SJSA1 (cell line): ENCODE results near the gene ARID3C. TPM values are rescaled to one million over a fixed set of nuclear protein-coding genes. Genes with fewer than 3 reads are reported as not detected.

Experiments used
- DNase-seq, 2 experiments: peaks; one replicate each; pipeline ENCODE4 v3.0.0-alpha.2; 2015 to 2020; ENCODE audit warnings: low spot score in 2 of 2, low read depth in 1 of 2
- H3K27ac ChIP-seq: fragments of 250-450 bp; sonication (Bioruptor Pico); 2 replicates; pipeline ENCODE4 v1.5.1; 2020; ENCODE audit warnings: mild to moderate bottlenecking, moderate library complexity
- H3K27me3 ChIP-seq: fragments of 250-450 bp; sonication (Bioruptor Pico); replicated peaks from 2 replicates; pipeline ENCODE4 v1.5.1; 2020; ENCODE audit warnings: mild to moderate bottlenecking, moderate library complexity
- H3K36me3 ChIP-seq: fragments of 250-450 bp; sonication (Bioruptor Pico); 2 replicates; pipeline ENCODE4 v1.5.1; 2020; ENCODE audit warnings: mild to moderate bottlenecking
- H3K4me1 ChIP-seq: fragments of 250-450 bp; sonication (Bioruptor Pico); replicated peaks from 2 replicates; pipeline ENCODE4 v1.6.1; 2021; ENCODE audit warnings: mild to moderate bottlenecking
- H3K4me3 ChIP-seq: fragments of 250-450 bp; sonication (Bioruptor Pico); 2 replicates; pipeline ENCODE4 v1.5.1; 2020; ENCODE audit warnings: mild to moderate bottlenecking
- H3K9me3 ChIP-seq: fragments of 250-450 bp; sonication (Bioruptor Pico); replicated peaks from 2 replicates; pipeline ENCODE4 v1.5.1; 2020; ENCODE audit warnings: mild to moderate bottlenecking
- total RNA-seq: library from RNA; depleted of rRNA; stranded (reverse); fragments of >200 nt; shearing (Covaris generic); gene quantifications from 2 replicates; pipeline ENCODE4 v1.2.3, GENCODE V29; 2014

The ARID3C gene
- total RNA-seq, 1 experiment from 2014 or later: not detected

- H3K9me3 ChIP-seq: no peaks in the 10 kb centered on the region
- no peak overlapping the region for H3K4me3 ChIP-seq
- 0 out of 2 replicates have a peak, but pooled peaks cover 3% of the 10 kb centered on the region for H3K4me1 ChIP-seq
- H3K27ac ChIP-seq: no peak overlapping the region
- H3K36me3 ChIP-seq: no peaks in the 10 kb centered on the region
- no peak for DNase-seq
- peaks cover 27% of the 10 kb centered on the region for H3K27me3 ChIP-seq
Measured at GRCh38 chr9:34629491-34629808, 584 bp upstream of the ARID3C start.

DNA sequence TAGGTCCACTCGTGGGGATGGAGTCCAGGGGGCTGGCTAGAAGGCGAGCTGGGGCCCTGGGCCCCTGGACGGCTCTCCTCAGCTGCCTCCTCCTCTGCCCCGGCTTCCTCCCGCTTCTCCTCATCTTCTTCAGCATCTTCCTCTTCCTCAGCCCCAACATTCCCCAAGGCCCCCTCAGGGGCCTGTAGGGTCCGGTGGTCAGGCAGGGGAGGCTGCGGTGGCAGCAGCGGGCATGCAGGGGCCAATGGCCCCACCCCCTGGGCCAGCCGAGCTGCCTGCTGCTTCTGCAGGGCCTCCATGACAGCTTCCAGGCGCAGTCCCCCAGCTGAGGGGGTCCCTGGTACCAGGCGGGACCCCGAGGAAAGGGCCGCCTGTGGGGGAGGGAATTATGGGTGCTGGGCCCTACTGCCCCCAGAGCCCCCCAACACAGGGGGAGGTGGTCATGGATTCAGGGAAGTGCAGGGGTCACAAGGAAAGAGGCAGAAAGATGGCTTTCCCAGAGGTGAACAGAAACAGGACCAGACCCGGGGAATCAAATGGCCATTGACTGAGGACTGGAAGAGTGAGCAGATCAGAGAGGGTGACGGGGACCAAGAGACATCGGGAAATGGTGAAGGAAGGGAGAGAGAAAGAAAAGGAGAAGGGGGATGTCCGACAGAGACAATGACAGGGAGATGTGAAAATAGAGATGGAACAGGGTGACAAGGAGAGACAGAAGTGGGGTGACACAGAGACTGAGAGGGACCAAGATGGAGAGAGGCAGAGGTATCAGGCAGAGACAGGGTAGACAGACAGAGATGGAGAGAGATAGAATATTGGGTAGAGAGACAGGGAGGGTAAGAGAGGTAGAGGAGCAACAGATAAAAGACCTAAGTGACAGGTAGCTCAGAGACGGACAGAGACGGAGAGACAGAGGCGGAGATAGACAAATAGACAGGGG is 880 bp downstream of the ARID3C start:
- Histone ChIP-seq H3K9me3 (no peaks in the 10 kb centered on the region), H3K27ac (no peak overlapping the region), H3K4me1 (0 out of 2 replicates have a peak, but pooled peaks cover 3% of the 10 kb centered on the region), H3K27me3 (peaks cover 27% of the 10 kb centered on the region), H3K4me3 (no peak overlapping the region), H3K36me3 (no peaks in the 10 kb centered on the region)
- DNase-seq: no peak

- no peak for DNase-seq
- H3K4me3 ChIP-seq: no peak overlapping the region
- H3K9me3 ChIP-seq: no peaks in the 10 kb centered on the region
- H3K4me1 ChIP-seq: 0 out of 2 replicates have a peak, but pooled peaks cover 3% of the 10 kb centered on the region
- H3K27me3 ChIP-seq: peaks cover 27% of the 10 kb centered on the region
- peaks cover 1% of the 10 kb centered on the region; the same call in 1 of the 2 replicates for H3K36me3 ChIP-seq
- no peak overlapping the region for H3K27ac ChIP-seq
Measured at GRCh38 chr9:34625186-34625486, 3.7 kb downstream of the ARID3C start.

- no peak overlapping the region for H3K4me3 ChIP-seq
- H3K27me3 ChIP-seq: peaks cover 26% of the 10 kb centered on the region
- H3K36me3 ChIP-seq: peaks cover 3% of the 10 kb centered on the region; the same call in 1 of the 2 replicates
- no peaks in the 10 kb centered on the region for H3K9me3 ChIP-seq
- no peak for DNase-seq
- H3K4me1 ChIP-seq: 0 out of 2 replicates have a peak, but pooled peaks cover 3% of the 10 kb centered on the region
- H3K27ac ChIP-seq: no peak overlapping the region
Measured at GRCh38 chr9:34624475-34625185, 4.2 kb downstream of the ARID3C start.

DNA sequence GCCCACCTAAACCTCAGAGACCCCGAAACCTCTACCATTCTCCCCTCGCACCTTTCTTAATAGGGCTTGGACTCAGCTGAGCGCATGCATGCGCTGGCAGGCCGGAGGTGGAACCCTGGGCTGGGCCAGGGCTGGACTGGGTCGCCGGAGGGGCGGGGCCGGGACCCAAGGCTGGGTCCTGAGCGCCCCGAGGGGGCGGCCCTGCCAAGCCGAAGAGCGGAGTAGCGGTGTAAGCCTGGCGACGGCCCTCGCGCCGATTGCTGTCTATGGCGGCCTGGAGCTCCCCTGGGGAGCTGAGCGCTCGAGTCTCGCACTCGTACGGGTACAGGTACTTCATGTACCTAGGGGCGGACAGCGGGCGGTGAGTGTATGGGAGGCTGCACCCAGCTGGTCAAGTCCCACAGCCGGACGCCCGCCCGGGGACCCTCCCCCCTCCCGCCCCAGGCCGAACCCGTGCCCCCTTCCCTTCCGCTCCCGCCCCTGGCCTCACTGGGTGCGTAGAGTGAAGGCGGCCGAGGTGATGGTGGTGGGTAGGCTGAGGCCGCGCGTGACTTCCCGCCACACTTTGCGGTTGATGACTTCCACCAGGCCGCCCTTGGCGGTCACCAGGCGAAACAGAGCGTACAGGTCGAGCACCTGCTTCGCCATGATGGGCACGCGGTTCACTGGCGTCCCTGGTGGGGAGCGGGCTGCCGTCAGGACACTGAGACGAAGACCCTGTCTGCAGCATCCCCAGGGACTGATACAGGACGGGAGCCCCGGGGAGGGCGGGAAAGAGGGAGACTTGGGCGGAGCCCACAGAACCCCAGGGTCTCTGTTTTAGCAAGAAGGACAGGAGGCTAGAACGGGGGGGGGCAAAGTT is 5.3 kb downstream of the ARID3C start:
- H3K9me3 ChIP-seq: no peaks in the 10 kb centered on the region
- H3K4me1 ChIP-seq: 0 out of 2 replicates have a peak, but pooled peaks cover 5% of the 10 kb centered on the region
- peaks cover 3% of the 10 kb centered on the region; the same call in 1 of the 2 replicates for H3K36me3 ChIP-seq
- no peak overlapping the region for H3K4me3 ChIP-seq
- no peak overlapping the region for H3K27ac ChIP-seq
- peaks cover 16% of the 10 kb centered on the region for H3K27me3 ChIP-seq
- no peak for DNase-seq

DNA sequence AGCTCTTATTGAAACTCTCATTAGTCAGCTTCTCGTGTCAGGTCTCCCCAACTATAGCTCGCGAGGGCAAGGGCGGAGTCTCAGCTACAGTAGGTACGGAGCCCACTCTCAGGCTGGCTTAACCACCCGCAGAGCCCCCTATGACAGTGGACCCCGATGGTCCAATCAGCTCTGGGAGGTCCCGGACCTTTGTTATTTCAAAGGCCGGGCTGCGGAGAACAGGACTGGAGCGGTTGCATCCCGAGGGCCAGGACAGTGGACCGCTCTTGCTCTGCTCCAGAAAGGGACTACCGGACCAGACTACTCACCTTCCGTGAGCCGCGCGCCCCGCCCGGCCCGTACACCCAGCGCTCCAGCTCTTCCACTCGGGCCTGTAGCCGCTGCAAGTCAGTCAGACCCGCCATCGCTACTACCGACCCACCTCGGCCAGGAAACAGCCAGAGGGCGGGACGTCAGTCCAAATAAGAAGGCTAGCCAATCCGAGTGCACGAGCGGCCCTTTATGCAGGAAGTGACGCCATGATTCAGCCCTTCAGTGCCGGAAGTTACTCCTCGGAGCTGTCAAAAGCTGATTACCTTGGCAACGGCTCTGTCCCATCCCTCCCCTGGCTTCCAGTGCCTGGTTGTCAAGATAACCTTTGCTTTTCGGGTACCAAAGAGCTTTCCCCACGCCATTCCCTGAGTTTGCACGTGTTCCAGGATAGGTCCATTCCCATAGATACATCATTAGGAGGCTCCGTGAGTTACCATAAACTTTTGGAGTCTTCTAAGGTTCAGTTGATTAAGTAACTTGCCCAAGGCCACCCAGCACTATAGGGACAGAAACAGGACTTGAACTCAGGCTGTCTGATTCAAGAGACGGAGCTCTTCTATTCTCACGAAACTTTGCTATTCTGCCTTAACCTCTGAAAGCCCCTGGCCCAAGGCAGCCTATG is 8.5 kb downstream of the ARID3C start, which contains the start of gene DCTN3:
DCTN3 (minus strand) TSS at position 435 of the 934 bp plus-strand sequence; CDS start at position 404, 31 bp downstream.
- Histone ChIP-seq H3K36me3 (peaks cover 7% of the 10 kb centered on the region), H3K27ac (peak within 1 kb of the TSS; percentile 16; the same call in 1 of the 2 replicates), H3K9me3 (no peaks in the 10 kb centered on the region), H3K27me3 (no peaks in the 10 kb centered on the region), H3K4me1 (0 out of 2 replicates have a peak, but pooled peaks cover 3% of the 10 kb centered on the region), H3K4me3 (peak within 1 kb of the TSS; percentile 67)
- DNase-seq: peak; percentile 61 to 86

DNA sequence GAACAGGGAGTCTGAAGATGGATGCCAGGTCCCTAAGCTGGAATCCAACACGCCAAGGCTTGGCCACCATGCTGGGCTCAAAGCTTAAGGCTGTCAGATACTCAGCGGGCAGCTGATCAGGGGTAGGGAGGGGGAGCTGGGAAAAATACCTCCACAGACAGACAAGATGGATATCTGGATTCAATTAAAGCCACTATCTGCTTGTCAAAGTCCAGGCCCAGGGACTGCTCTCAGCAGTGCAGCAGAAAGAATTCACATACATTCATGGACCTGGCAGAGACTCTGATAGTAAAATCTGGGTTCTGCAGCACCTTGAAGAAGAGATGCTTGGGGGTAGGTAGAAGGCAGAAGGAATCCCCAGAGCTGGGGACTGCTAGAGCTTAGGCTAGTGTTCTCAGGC is 13.7 kb downstream of the ARID3C start:
- Histone ChIP-seq H3K27me3 (no peaks in the 10 kb centered on the region), H3K27ac (no peak overlapping the region), H3K4me3 (no peak overlapping the region), H3K36me3 (peaks cover 5% of the 10 kb centered on the region), H3K4me1 (peaks cover 16% of the 10 kb centered on the region), H3K9me3 (no peaks in the 10 kb centered on the region)
- no peak for DNase-seq

GRCh38 chr9:34612788-34613390 is 16.0 kb downstream of the ARID3C start:
- Histone ChIP-seq H3K9me3 (no peaks in the 10 kb centered on the region), H3K27ac (no peak overlapping the region), H3K4me3 (peak overlapping the region; percentile 63), H3K36me3 (peaks cover 3% of the 10 kb centered on the region), H3K27me3 (no peaks in the 10 kb centered on the region), H3K4me1 (peaks cover 12% of the 10 kb centered on the region)
- DNase-seq: peak; percentile 34 to 62

GRCh38 chr9:34611811-34612787 is 16.8 kb downstream of the ARID3C start, which contains the start of gene RPP25L:
RPP25L (minus strand) TSS chr9:34612097; CDS start chr9:34611296, 801 bp downstream.
- Histone ChIP-seq H3K4me1 (peaks cover 12% of the 10 kb centered on the region), H3K27me3 (no peaks in the 10 kb centered on the region), H3K9me3 (no peaks in the 10 kb centered on the region), H3K4me3 (peak within 1 kb of the TSS; percentile 63), H3K36me3 (peaks cover 3% of the 10 kb centered on the region), H3K27ac (peak within 1 kb of the TSS; percentile 52)
- peak; percentile 66 to 70 for DNase-seq

DNA sequence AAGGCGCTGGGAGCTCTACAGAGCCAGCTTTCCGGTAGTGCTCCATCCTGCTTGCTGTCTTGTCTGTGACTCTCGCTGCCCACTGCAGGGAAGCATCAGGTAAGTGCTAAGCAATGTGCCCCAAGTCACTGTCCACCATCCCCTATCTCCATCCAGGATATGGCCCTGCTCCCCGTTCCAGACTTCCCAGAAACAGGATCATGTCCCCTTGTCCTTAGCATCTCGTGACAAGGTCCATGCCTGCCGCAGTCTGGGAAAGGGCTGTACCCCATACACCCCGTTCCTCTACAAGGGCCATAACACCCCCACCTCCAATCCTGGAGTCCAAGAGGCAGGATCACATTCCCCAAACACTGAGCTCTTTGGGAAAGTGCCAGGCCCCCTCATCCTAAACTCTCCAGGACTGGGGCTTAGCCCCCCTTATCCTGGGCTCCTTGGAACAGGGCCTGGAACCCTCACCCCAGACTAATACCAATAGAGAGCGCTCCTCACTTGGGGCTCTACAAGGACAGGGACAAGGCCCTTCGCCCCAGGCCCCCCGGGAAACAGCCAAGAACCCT is 17.5 kb downstream of the ARID3C start:
- Histone ChIP-seq H3K4me3 (peak overlapping the region; percentile 63), H3K4me1 (peaks cover 12% of the 10 kb centered on the region), H3K27ac (peak overlapping the region; percentile 52), H3K36me3 (no peaks in the 10 kb centered on the region), H3K27me3 (no peaks in the 10 kb centered on the region), H3K9me3 (no peaks in the 10 kb centered on the region)
- DNase-seq: no peak
